HG03565 (cell line): ENCODE measurements around the gene TLCD3B.

Experiments
- ATAC-seq: cut with Tn5 transposase; IDR thresholded peaks from one replicate; pipeline ENCODE4 v1.9.1; 2021; ENCODE audit warnings: mild to moderate bottlenecking, moderate library complexity; ENCODE audit not compliant: unreplicated experiment

Gene TLCD3B

DNA sequence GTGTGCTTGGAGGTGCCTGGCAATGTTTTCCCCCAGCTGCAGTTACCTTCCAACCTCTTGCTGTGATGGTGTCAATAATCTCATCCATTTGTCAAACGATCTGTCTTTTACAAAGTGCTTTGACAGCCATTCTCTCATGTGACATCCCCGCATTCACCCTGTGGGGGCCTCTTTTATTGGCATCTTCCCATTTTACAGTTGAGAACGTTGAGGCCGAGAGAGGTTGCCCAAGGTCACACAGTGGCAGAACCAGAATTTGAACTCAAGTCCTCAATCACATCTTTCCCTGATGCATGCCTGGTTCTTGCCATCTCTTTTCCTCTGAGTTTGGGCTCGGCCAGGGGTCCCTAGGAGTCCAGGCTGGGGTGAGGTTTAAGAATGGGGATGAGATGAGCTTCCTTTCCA is 55.9 kb downstream of the TLCD3B start:
- no peak for ATAC-seq
